Islet precursor cell (in vitro differentiated cells): ENCODE measurements around the gene EXO1.
"Not testable (repeated sequence)": the region's sequence is repeated elsewhere in the genome, so short reads cannot be mapped to it uniquely, and the experiment has no call there.

ENCODE experiments used
- DNase-seq: peaks from one replicate; pipeline ENCODE4 v3.0.0-alpha.2; 2018

EXO1 gene

GRCh38 chr1:241837901-241838300, 10.1 kb upstream of the EXO1 start:
- peak; percentile 73 for DNase-seq

GRCh38 chr1:241838897-241839296, 9.1 kb upstream of the EXO1 start:
- no peak for DNase-seq

GRCh38 chr1:241839369-241839979, 8.5 kb upstream of the EXO1 start:
- no peak for DNase-seq

GRCh38 chr1:241840164-241840563, 7.8 kb upstream of the EXO1 start:
- DNase-seq: no peak

GRCh38 chr1:241841691-241842090, 6.3 kb upstream of the EXO1 start:
- no peak for DNase-seq

- DNase-seq: no peak
These were observed 5.4 kb upstream of the EXO1 start for GRCh38 chr1:241842565-241842964.

GRCh38 chr1:241844593-241844992, 3.4 kb upstream of the EXO1 start:
- no peak for DNase-seq

- no peak for DNase-seq
These were observed 1.6 kb upstream of the EXO1 start for GRCh38 chr1:241846375-241846774.

- no peak for DNase-seq
These were observed 1.0 kb upstream of the EXO1 start for GRCh38 chr1:241846862-241847539.

GRCh38 chr1:241847540-241847795, 536 bp upstream of the EXO1 start:
- DNase-seq: no peak

- DNase-seq: no peak
These were observed 811 bp downstream of the EXO1 start for GRCh38 chr1:241848686-241849344.

- DNase-seq: no peak
These were observed 1.3 kb downstream of the EXO1 start for GRCh38 chr1:241849345-241849695.

- DNase-seq: not testable (repeated sequence)
These were observed 7.6 kb downstream of the EXO1 start for GRCh38 chr1:241855545-241856140.

GRCh38 chr1:241857131-241857530, 9.1 kb downstream of the EXO1 start:
- DNase-seq: no peak

- no peak for DNase-seq
These were observed 12.9 kb downstream of the EXO1 start for GRCh38 chr1:241860922-241861321.

GRCh38 chr1:241869022-241869421, 21.0 kb downstream of the EXO1 start:
- no peak for DNase-seq

GRCh38 chr1:241870336-241870735, 22.3 kb downstream of the EXO1 start:
- no peak for DNase-seq

- DNase-seq: no peak
These were observed 22.9 kb downstream of the EXO1 start for GRCh38 chr1:241870746-241871430.

GRCh38 chr1:241881440-241881839, 33.4 kb downstream of the EXO1 start:
- no peak for DNase-seq

GRCh38 chr1:241883159-241883558, 35.2 kb downstream of the EXO1 start:
- DNase-seq: no peak

GRCh38 chr1:241888232-241888631, 40.2 kb downstream of the EXO1 start:
- no peak for DNase-seq

GRCh38 chr1:241891296-241891695, 43.3 kb downstream of the EXO1 start:
- DNase-seq: no peak

- no peak for DNase-seq
These were observed 46.0 kb downstream of the EXO1 start for GRCh38 chr1:241894016-241894415.

- DNase-seq: no peak
These were observed 47.0 kb downstream of the EXO1 start for GRCh38 chr1:241895013-241895412.
